ENCODE measurements around the gene ISCA2. TPM values are rescaled to one million over a fixed set of nuclear protein-coding genes. Genes with fewer than 3 reads are reported as not detected.
"Not testable (repeated sequence)": the region's sequence is repeated elsewhere in the genome, so short reads cannot be mapped to it uniquely, and the experiment has no call there.

Gene ISCA2, protein sequence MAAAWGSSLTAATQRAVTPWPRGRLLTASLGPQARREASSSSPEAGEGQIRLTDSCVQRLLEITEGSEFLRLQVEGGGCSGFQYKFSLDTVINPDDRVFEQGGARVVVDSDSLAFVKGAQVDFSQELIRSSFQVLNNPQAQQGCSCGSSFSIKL
- 10 to 100 TPM; 41.3 to 46.8 (median 42.9) TPM for polyA plus RNA-seq (ENCODE audit: insufficient read length in 3 of 3)

- peak; percentile 90 to 97 (median 96) for DNase-seq (ENCODE audit: low read depth in 3 of 3, low spot score in 2 of 3)
Observed at GRCh38 chr14:74493343-74494261, at the start of gene ISCA2. Gene ISCA2, plus strand, starts transcription at chr14:74493765. Its CDS starts 10 bp downstream, at chr14:74493775.

DNA sequence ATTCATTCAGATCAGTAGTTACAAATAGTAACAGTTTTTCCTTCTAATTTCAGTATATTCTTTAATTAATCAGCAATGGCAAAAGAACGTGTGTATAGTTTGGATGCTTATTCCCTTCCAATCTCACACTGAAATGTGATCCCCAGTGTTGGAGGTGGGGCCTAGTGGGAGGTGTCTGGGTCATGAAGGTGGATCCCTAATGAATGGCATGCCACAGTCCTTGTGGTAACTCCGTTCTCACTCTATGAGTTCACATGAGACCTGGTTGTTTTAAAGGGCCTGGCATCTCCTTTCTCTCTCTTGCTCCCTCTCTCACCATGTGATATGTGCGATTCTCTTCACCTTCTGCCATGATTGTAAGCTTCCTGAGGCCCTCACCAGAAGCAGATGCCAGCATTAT lies 48.7 kb upstream of the ISCA2 start:
- DNase-seq (ENCODE audit: low read depth in 3 of 3, low spot score in 2 of 3), result no peak

DNA sequence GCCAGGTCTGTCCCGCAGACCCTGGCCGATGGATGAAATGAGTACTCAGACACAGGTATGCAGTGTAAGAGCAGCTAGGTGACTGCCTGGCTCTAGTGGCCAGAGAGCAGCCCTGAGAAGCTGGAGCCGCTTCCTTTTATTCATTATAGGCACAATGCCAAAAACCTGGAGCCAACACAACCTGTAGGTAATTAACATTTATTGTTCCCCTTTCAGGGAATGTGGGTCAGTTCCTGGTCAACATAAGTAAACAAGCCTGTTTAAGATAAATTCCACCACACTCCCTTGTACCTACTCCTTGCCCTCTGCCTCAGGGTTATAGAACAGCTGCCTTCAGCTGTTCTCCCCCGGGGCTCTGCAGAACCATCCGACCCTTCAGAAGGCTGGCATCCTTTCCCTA lies 39.2 kb upstream of the ISCA2 start:
- DNase-seq (ENCODE audit: low read depth in 3 of 3, low spot score in 2 of 3), result not testable (repeated sequence)

DNA sequence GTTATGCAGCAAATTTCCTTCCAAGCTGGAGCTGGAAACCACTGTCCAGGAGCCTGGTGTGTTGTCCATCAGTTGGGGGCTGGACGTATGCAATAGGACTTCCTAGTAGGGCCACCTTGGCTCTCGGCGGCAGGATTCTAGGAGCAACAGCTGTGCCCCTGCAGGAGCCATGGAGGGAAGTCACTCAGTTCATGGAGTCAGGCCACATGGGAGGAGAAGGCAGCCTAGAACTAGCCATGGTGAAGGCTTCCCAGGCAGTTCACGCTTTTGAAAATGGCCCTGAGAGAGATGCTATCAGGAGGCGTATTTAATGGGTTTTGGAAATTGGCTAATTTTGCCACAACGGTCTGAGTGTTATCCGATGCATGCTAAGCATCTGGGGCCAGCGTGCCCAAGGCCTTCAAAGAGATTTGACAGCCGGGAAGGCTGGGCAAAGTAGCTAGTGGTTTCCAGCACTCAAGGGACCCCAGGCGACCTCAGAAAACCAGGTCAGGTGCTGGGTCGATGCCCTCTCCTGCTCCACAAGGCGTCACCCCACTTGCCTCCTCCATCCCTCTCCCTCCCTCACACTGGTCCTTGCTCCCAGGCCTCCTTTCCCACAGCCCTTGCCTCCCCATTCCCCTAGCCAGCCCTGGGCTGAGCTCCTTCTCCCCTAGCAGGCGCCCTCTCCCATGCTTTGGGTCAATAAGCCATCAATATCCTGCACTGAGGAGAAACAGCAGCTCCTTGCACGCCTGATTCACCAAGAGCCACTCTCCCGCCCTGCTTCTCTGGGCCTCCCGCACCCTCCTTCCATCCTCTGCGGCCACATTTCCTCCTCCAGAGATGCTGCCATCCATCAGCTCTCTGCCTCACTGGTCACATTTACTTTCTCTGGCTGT lies 36.6 kb upstream of the ISCA2 start:
- DNase-seq (ENCODE audit: low read depth in 3 of 3, low spot score in 2 of 3), result no peak

- no peak for DNase-seq (ENCODE audit: low read depth in 3 of 3, low spot score in 2 of 3)
Observed at GRCh38 chr14:74457565-74457895, 36.0 kb upstream of the ISCA2 start.

DNA sequence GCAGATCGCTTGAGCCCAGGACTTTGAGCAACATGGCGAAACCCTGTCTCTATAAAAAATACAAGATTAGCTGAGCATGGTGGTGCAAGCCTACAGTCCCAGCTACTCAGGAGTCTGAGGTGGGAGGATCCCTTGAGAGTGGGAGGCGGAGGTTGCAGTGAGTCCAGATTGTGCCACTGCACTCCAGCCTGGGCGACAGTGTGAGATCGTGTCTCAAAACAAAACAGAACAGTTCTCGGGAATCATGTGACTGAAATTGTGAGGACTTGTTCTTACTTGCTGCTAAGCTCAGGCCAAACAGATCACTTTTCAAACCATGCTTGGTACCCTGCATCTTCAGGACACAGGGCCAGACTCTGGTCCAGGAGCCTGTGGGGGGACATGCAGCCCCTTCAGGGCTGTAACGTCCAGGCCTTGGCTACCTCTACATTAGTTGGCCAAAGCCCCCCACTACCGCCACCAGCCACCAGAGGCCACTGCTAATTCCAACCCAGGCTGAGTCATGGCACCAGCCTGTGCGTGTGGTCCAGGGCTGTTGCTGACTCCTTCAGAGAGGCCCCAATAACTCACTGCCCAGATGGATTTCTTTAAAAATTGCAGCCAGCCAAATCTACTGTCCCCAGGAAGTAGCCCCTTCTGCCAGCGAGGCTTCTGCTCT lies 34.1 kb upstream of the ISCA2 start:
- no peak for DNase-seq (ENCODE audit: low read depth in 3 of 3, low spot score in 2 of 3)

GRCh38 chr14:74459976-74460375 lies 33.6 kb upstream of the ISCA2 start:
- no peak for DNase-seq (ENCODE audit: low read depth in 3 of 3, low spot score in 2 of 3)

GRCh38 chr14:74462993-74463392 lies 30.6 kb upstream of the ISCA2 start:
- DNase-seq (ENCODE audit: low read depth in 3 of 3, low spot score in 2 of 3), result no peak

DNA sequence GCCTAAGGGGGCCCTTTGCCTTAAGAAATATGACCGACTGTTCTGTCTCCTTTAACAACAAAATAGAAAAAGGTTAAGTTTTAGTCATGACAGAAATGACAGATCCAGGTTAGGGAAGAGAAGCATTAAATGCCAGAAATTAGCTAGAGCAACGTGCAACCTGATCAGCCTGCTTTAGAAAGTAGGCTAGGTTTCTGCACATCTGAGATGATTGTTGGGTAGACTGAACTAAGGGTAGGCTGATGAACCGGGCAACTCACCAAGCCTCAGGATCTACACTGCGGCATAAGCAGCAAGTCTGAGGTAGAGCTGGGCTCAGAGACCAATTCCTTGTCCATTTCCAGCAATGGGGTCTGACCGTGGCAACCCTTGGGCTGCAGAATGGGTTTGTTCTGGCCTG lies 29.9 kb upstream of the ISCA2 start:
- DNase-seq (ENCODE audit: low read depth in 3 of 3, low spot score in 2 of 3), result no peak

- no peak for DNase-seq (ENCODE audit: low read depth in 3 of 3, low spot score in 2 of 3)
Observed at GRCh38 chr14:74464785-74465184, 28.8 kb upstream of the ISCA2 start.

DNA sequence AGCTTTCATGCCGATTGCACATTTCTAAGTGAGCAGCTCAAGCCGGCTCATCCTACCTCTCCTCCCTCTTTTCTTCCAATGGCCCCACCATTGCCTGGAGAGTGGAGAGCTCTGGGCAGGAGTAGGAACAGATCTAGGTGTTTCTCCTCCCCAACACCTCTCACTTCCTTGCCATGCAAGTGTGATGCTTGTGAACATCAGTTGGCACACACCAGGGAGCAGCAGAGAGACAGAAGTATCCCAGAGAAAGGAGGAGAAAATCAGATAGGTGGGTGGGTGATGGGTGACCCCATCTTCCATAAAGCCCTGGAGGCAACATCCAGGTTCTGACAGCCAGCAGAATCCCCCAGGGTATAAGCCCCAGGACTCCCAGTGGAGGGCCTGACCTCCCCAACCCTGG lies 28.2 kb upstream of the ISCA2 start:
- no peak for DNase-seq (ENCODE audit: low read depth in 3 of 3, low spot score in 2 of 3)

DNA sequence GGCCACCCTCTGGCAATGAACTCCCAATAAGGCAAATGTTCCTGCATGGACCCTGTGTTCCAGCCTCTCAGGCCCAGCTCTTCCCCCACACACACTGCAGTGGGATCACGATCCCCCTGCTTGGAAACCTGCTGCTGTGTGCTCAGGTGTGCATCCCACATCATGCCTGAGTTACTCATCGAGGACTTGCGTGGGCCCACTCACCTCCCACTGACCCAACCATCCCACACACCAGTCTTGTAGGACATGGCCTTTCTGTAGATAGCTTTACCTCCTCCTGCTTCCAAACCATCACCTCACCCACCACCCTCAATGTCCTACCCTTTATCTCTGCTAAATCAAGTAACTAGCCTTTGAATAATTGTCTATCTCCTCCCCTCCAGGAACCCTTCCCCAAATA lies 25.1 kb upstream of the ISCA2 start:
- no peak for DNase-seq (ENCODE audit: low read depth in 3 of 3, low spot score in 2 of 3)

DNA sequence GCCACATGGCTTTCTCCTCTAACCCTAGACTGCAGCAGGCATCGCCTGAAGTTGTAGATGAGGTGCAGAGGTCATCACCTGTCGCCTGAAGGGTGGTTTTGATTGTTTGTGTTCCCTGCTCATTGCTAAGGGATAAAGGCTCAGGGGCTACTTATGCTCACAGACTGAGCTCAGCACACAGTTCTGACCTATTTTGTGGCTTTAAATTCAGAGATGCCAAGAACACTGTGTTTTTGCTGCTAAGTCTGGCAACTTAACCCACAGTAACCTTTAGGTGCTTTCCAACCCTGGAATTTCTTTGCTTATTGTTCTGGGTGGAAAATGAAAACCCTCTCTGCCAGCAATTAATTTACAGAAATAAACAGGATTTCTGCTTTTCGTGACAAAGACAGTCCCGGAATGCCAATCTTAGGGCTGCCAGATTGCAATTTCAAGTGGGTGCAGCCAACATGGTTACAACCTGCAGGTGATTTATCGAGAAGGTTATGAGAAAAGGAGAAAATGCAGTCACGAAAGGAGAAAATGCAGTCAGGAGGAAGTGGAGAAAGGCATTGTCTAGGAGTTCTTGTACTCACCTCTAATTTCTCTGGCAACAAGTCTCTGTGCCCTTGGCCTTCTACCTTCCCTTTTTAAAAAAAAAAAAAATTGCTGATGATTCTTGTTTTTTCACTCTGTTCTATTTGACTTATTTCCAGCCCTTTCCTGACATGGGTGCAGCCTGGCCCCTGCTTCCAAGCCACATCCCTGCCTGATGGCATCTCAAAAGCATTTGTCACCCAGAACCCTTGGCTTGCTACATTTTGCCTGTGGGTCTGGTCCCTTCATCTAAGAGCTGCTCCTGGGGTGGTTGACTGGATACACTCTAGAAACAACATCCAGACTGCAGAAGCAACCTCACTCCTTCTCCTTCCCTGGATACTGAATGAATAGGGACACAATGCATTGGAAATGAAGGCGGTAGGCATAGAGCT lies 23.7 kb upstream of the ISCA2 start:
- no peak for DNase-seq (ENCODE audit: low read depth in 3 of 3, low spot score in 2 of 3)

- DNase-seq (ENCODE audit: low read depth in 3 of 3, low spot score in 2 of 3), result no peak
Observed at GRCh38 chr14:74472601-74473000, 21.0 kb upstream of the ISCA2 start.

DNA sequence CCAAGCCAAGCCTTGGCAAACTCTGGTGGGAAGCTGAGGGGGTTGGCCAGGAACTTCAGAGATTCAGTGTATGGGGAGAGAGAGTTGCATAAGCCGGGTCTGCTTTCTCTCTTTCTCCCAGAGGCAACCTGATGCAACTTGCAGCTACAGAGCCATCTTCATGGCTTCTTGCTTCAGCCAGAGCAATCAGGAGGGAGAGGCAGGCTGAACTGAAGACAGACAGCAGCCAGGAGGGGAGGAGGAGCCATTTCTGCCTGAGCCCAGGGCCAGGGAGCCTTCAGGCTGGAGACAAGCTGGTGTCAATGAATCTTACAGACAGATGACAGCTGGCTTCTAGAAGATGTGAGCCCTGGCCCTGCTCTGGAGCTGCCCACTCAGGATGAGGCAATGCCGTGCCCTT lies 19.2 kb upstream of the ISCA2 start:
- DNase-seq (ENCODE audit: low read depth in 3 of 3, low spot score in 2 of 3), result no peak

DNA sequence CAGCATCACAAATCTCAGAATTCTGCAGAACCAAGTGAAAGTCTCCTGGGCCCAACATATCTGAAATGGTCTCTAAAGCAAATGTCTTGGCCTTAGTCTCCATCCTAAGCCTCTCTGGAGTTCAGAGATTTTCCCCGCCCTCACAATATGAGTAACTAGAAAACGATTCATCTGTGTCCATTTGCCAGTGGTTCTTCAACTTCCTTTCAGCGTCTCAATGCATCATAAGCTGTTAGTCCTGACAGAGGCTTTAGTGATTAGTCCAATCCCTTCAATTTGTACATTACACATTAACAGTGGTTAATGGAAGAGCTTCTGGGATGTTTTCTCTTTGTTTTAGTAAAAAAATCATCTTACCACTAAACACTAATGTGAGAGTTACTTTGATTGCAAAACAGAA lies 17.9 kb upstream of the ISCA2 start:
- DNase-seq (ENCODE audit: low read depth in 3 of 3, low spot score in 2 of 3), result no peak

DNA sequence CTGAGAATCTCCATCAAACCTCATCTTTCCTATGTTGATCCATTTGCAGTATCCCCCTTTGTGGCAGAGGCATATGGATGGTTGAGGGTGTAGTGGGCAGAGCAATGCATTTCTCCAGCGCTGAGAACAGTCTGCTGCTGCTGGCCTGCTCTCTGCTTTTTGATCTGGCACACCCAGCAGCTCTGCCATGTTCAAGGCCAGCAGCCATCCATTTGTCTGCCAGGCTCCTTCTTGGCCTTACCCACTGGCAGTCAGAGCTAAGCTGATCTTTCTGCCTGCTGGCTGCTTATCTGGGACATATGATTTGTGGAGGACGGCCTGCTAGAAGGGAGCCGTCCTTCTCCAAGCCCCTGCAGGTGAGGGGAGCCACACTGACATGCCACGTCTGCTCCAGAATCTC lies 17.5 kb upstream of the ISCA2 start:
- DNase-seq (ENCODE audit: low read depth in 3 of 3, low spot score in 2 of 3), result no peak

- no peak for DNase-seq (ENCODE audit: low read depth in 3 of 3, low spot score in 2 of 3)
Observed at GRCh38 chr14:74476607-74477006, 17.0 kb upstream of the ISCA2 start.

GRCh38 chr14:74478996-74479635 lies 14.4 kb upstream of the ISCA2 start:
- DNase-seq (ENCODE audit: low read depth in 3 of 3, low spot score in 2 of 3), result peak in 1 of 3 donors; percentile 24
